ENCODE data around the gene NKD1. TPM values are rescaled to one million over a fixed set of nuclear protein-coding genes. Genes with fewer than 3 reads are reported as not detected.

NKD1 gene
- total and polyA plus RNA-seq, 4 donors, result 2.3 to 14.1 (median 8.0) TPM

GRCh38 chr16:50532576-50532975 is 15.6 kb upstream of the NKD1 start:
- no peaks in the 10 kb centered on the region for H3K27me3 ChIP-seq (ENCODE audit: control insufficient read depth in 3 of 3, insufficient read depth in 3 of 3, low read length in 2 of 3)
- H3K4me3 ChIP-seq, result no peak overlapping the region
- no peak overlapping the region for H3K27ac ChIP-seq (ENCODE audit: low read depth in 1 of 2, low read length in 1 of 2)
- H3K9ac ChIP-seq (ENCODE audit: insufficient read depth in 1 of 2, low read length in 2 of 2), result no peak overlapping the region
- TF ChIP-seq CTCF (IDR thresholded peaks at IDR 0.05; ENCODE audit: control extremely low read depth, extremely low read depth), result no peak
- 91 to 94% methylated on average over 6 of the region's 6 CpGs for WGBS, 2 donors
- H3K9me3 ChIP-seq (ENCODE audit: control insufficient read depth in 4 of 4, insufficient read depth in 3 of 4, low read length in 3 of 4), result peaks cover 0 to 4% (median under 1%) of the 10 kb centered on the region in 4 donors
- no peaks in the 10 kb centered on the region for H3K36me3 ChIP-seq (ENCODE audit: control insufficient read depth in 4 of 4, insufficient read depth in 4 of 4, low read length in 4 of 4)
- H3K4me1 ChIP-seq (ENCODE audit: control insufficient read depth in 5 of 5, insufficient read depth in 5 of 5, low read length in 5 of 5), result no peaks in the 10 kb centered on the region
- DNase-seq (no peak), ATAC-seq (ENCODE audit: insufficient read depth, low FRiP score) (no peak)

- no peak overlapping the region for H3K27ac ChIP-seq (ENCODE audit: low read depth in 1 of 2, low read length in 1 of 2)
- H3K27me3 ChIP-seq (ENCODE audit: control insufficient read depth in 3 of 3, insufficient read depth in 3 of 3, low read length in 2 of 3), result no peaks in the 10 kb centered on the region
- 90 to 94% methylated on average over 4 of the region's 4 CpGs for WGBS, 2 donors
- no peak overlapping the region for H3K4me3 ChIP-seq
- ATAC-seq (ENCODE audit: insufficient read depth, low FRiP score), result no peak
- peaks cover 0 to 4% (median under 1%) of the 10 kb centered on the region in 4 donors for H3K9me3 ChIP-seq (ENCODE audit: control insufficient read depth in 4 of 4, insufficient read depth in 3 of 4, low read length in 3 of 4)
- no peak for TF ChIP-seq CTCF (IDR thresholded peaks at IDR 0.05; ENCODE audit: control extremely low read depth, extremely low read depth)
- H3K9ac ChIP-seq (ENCODE audit: insufficient read depth in 1 of 2, low read length in 2 of 2), result no peak overlapping the region
- DNase-seq, result no peak
- H3K4me1 ChIP-seq (ENCODE audit: control insufficient read depth in 5 of 5, insufficient read depth in 5 of 5, low read length in 5 of 5), result no peaks in the 10 kb centered on the region
- no peaks in the 10 kb centered on the region for H3K36me3 ChIP-seq (ENCODE audit: control insufficient read depth in 4 of 4, insufficient read depth in 4 of 4, low read length in 4 of 4)
These were observed 14.9 kb upstream of the NKD1 start for GRCh38 chr16:50533317-50533716.

- Histone ChIP-seq H3K27ac (ENCODE audit: low read depth in 1 of 2, low read length in 1 of 2) (no peak overlapping the region), H3K36me3 (ENCODE audit: control insufficient read depth in 4 of 4, insufficient read depth in 4 of 4, low read length in 4 of 4) (no peaks in the 10 kb centered on the region), H3K9ac (ENCODE audit: insufficient read depth in 1 of 2, low read length in 2 of 2) (no peak overlapping the region), H3K4me3 (no peak overlapping the region), H3K9me3 (ENCODE audit: control insufficient read depth in 4 of 4, insufficient read depth in 3 of 4, low read length in 3 of 4) (peaks cover 0 to 4% (median under 1%) of the 10 kb centered on the region in 4 donors), H3K4me1 (ENCODE audit: control insufficient read depth in 5 of 5, insufficient read depth in 5 of 5, low read length in 5 of 5) (no peaks in the 10 kb centered on the region), H3K27me3 (ENCODE audit: control insufficient read depth in 3 of 3, insufficient read depth in 3 of 3, low read length in 2 of 3) (no peaks in the 10 kb centered on the region)
- TF ChIP-seq CTCF (IDR thresholded peaks at IDR 0.05; ENCODE audit: control extremely low read depth, extremely low read depth), result no peak
- WGBS, 2 donors, result 79 to 84% methylated on average over 4 of the region's 4 CpGs
- ATAC-seq (ENCODE audit: insufficient read depth, low FRiP score) (no peak), DNase-seq (no peak)
These were observed 14.1 kb upstream of the NKD1 start for GRCh38 chr16:50534091-50534490.

- DNase-seq (no peak), ATAC-seq (ENCODE audit: insufficient read depth, low FRiP score) (no peak)
- no peaks in the 10 kb centered on the region for H3K36me3 ChIP-seq (ENCODE audit: control insufficient read depth in 4 of 4, insufficient read depth in 4 of 4, low read length in 4 of 4)
- no peak overlapping the region for H3K4me3 ChIP-seq
- H3K9me3 ChIP-seq (ENCODE audit: control insufficient read depth in 4 of 4, insufficient read depth in 3 of 4, low read length in 3 of 4), result peaks cover 0 to 4% (median under 1%) of the 10 kb centered on the region in 4 donors
- TF ChIP-seq CTCF (IDR thresholded peaks at IDR 0.05; ENCODE audit: control extremely low read depth, extremely low read depth), result no peak
- no peak overlapping the region for H3K9ac ChIP-seq (ENCODE audit: insufficient read depth in 1 of 2, low read length in 2 of 2)
- no peaks in the 10 kb centered on the region for H3K27me3 ChIP-seq (ENCODE audit: control insufficient read depth in 3 of 3, insufficient read depth in 3 of 3, low read length in 2 of 3)
- WGBS, 2 donors, result 94 to 95% methylated on average over 10 of the region's 10 CpGs
- no peaks in the 10 kb centered on the region for H3K4me1 ChIP-seq (ENCODE audit: control insufficient read depth in 5 of 5, insufficient read depth in 5 of 5, low read length in 5 of 5)
- H3K27ac ChIP-seq (ENCODE audit: low read depth in 1 of 2, low read length in 1 of 2), result no peak overlapping the region
These were observed 13.6 kb upstream of the NKD1 start for GRCh38 chr16:50534556-50534955.

Measured in lung (tissue), 12 donors.